Activated CD8-positive, alpha-beta T cell treated with anti-CD3 and anti-CD28 coated beads, Interleukin-2, amount 10 ng/mL, durations not matched to agents 7 days and 5 days (primary cell): ENCODE data around the gene SAP25. TPM values are rescaled to one million over a fixed set of nuclear protein-coding genes. Genes with fewer than 3 reads are reported as not detected.
A peak's percentile ranks its signal among the peaks of the same experiment; 100 is the strongest.

ENCODE experiments used
- ATAC-seq: fragments of 150-1000 bp; cut with Tn5 transposase; one replicate; pipeline ENCODE4 v1.10.0; 2021; ENCODE audit warnings: moderate library complexity
- CTCF ChIA-PET: fragments of 350-600 bp; sonication (Branson Sonifier 250); formaldehyde crosslinking; loops from one replicate; lab custom pipeline; 2021; ENCODE audit warnings: antibody characterized with exemption; lab: Charles Lee
- POLR2A ChIA-PET: fragments of 350-600 bp; sonication (Branson Sonifier 250); formaldehyde crosslinking; loops from one replicate; lab custom pipeline; 2021; ENCODE audit warnings: antibody characterized with exemption; lab: Charles Lee
- DNase-seq: peaks from one replicate; pipeline ENCODE4 v3.0.0-alpha.2; 2020
- H3K27ac Mint-ChIP-seq: one replicate; pipeline ENCODE4 v1.8.0; 2021; ENCODE audit warnings: mild to moderate bottlenecking, mixed read lengths
- H3K27me3 Mint-ChIP-seq: one replicate; pipeline ENCODE4 v1.8.0; 2021; ENCODE audit warnings: low read depth, mixed read lengths
- H3K36me3 Mint-ChIP-seq: one replicate; pipeline ENCODE4 v1.8.0; 2021; ENCODE audit warnings: low read depth, mixed read lengths
- H3K4me1 Mint-ChIP-seq: one replicate; pipeline ENCODE4 v1.8.0; 2021; ENCODE audit warnings: low read depth, mixed read lengths
- H3K4me3 Mint-ChIP-seq: one replicate; pipeline ENCODE4 v1.8.0; 2021; ENCODE audit warnings: mild to moderate bottlenecking, mixed read lengths
- H3K9me3 Mint-ChIP-seq: one replicate; pipeline ENCODE4 v1.8.0; 2022; ENCODE audit warnings: mixed read lengths; ENCODE audit not compliant: insufficient read depth
- total RNA-seq, 2 experiments: library from RNA; stranded (reverse); gene quantifications; one replicate each; pipeline ENCODE4 v1.2.3, GENCODE V29; 2021

Gene SAP25
- 10 to 100 TPM; 29.8 to 30.0 TPM for total RNA-seq

DNA sequence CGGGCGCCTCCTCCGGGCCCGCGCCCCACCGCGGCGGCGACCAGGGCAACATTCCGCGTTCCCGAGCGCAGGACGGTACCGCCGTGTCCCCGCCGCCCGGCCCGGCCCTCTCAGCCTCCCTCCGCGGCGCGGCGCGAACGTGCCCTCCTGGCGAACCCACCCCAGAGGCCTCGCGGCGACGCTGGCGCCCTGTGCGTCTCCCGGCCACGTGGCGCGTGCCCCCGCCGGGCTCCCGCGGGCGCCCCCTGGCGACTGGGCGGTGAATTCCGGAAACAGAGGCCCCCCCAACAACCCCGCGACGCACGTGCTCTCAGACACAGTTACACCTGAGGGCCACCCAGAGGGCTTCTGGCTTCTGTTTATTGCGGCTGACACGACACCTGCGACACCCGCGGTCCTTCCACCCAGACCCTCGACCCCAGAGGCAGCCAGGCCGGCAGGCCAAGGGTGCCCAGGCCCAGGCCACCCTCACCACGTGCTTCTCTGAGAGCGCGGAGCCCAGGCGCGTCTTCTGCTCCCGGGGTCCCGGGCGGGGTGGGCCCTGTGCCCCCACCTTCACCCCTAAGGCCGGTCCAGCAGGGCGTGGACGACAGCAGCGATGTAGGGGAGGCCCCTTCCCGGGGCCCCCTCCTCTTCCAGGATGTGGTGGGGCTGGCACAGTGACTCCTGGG is at the start of gene SAP25:
Gene SAP25, minus strand, starts transcription at position 210 of the 671 bp plus-strand sequence. Its CDS starts 158 bp downstream, at position 52.
- Mint-ChIP-seq H3K27ac (no peak within 1 kb of the TSS), H3K9me3 (no peaks in the 10 kb centered on the region), H3K27me3 (no peaks in the 10 kb centered on the region), H3K36me3 (peaks cover 41% of the 10 kb centered on the region), H3K4me3 (no peak within 1 kb of the TSS), H3K4me1 (peaks cover 31% of the 10 kb centered on the region)
- ATAC-seq (no peak), DNase-seq (no peak)
- ChIA-PET CTCF (no interaction called here), POLR2A (no interaction called here)

DNA sequence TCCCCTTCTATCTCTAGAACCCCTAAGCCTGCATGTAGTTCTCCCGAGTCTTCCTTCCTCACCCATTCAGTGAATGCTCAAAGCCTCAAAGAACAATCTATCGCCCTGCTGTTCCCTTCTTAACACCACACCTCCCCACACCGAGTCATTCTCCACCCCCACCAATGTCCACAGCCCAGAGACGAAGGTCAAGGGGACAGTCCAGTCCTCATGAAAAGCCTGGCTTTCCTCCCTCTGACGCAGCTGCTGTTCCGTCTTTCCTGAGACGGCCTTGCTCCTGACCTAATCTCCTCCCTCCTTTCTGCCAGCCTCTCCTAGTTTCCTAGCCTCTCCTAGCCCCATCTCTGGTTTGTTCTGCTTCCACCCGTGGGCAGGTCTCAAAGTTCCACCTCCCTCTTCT is 47.9 kb upstream of the SAP25 start:
- no peaks in the 10 kb centered on the region for H3K27me3 Mint-ChIP-seq
- ChIA-PET CTCF (no interaction called here), POLR2A (no interaction called here)
- ATAC-seq (no peak), DNase-seq (no peak)
- no peaks in the 10 kb centered on the region for H3K9me3 Mint-ChIP-seq
- no peak overlapping the region for H3K4me3 Mint-ChIP-seq
- H3K36me3 Mint-ChIP-seq: peaks cover 12% of the 10 kb centered on the region
- H3K4me1 Mint-ChIP-seq: peaks cover 30% of the 10 kb centered on the region
- peak overlapping the region; percentile 2 for H3K27ac Mint-ChIP-seq

DNA sequence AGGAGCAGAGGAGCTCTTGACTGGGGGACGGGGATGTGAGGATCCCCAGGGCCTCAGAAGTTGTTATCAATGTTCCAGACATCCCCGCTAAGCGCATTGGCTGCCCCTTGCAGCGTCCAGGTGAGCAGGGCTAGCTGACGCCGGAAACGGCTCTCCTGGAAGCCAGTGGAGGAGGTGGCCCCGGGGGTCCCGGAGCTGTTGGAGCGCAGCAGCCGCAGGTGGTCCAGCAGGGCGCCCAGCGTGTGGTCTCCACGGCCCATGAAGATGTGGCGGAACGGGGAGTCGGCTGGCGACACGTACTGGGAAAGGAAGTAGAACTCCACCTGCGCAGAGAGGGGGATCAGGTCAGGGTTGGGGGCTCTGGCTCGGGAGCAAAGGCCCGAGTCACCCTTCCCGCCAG is 47.1 kb upstream of the SAP25 start:
- DNase-seq (no peak), ATAC-seq (no peak)
- CTCF ChIA-PET: interaction anchor here (1.7 kb wide), 1 partner anchor 70 kb away, joined by 4 read pairs; no protein-coding TSS in a partner anchor
- Mint-ChIP-seq H3K27me3 (no peaks in the 10 kb centered on the region), H3K4me1 (peaks cover 23% of the 10 kb centered on the region), H3K4me3 (no peak overlapping the region), H3K27ac (no peak overlapping the region), H3K9me3 (no peaks in the 10 kb centered on the region), H3K36me3 (peaks cover 12% of the 10 kb centered on the region)
- POLR2A ChIA-PET: no interaction called here

DNA sequence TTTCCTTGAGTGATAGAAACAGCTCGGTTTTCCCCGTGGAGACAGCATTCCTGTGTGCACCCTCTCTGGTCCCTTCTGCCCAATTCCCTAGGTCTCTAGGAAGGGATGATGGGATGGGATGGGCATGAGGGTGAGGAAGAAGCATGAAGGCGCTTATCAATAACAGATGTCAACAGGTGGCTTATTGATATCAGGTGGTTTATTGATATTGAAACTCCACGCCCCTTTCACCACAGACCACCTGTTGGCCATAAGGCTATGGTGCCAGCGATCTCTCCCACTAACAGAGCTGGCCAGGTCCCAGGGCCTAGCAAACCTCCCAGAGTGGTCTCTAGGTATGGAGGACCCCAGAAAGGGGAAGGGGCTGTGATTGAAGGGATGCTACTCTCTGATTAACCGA is 46.5 kb upstream of the SAP25 start:
- DNase-seq (no peak), ATAC-seq (no peak)
- Mint-ChIP-seq H3K27ac (no peak overlapping the region), H3K27me3 (no peaks in the 10 kb centered on the region), H3K4me3 (no peak overlapping the region), H3K4me1 (peaks cover 19% of the 10 kb centered on the region), H3K36me3 (peaks cover 12% of the 10 kb centered on the region), H3K9me3 (no peaks in the 10 kb centered on the region)
- ChIA-PET POLR2A (interaction anchor here (0.7 kb wide), 1 partner anchor 100 kb away, joined by 4 read pairs; no protein-coding TSS in a partner anchor), CTCF (interaction anchor here (0.9 to 1.7 kb wide), 3 partner anchors 13 to 71 kb away, joined by 3 to 4 read pairs (median 3); no protein-coding TSS in a partner anchor)

DNA sequence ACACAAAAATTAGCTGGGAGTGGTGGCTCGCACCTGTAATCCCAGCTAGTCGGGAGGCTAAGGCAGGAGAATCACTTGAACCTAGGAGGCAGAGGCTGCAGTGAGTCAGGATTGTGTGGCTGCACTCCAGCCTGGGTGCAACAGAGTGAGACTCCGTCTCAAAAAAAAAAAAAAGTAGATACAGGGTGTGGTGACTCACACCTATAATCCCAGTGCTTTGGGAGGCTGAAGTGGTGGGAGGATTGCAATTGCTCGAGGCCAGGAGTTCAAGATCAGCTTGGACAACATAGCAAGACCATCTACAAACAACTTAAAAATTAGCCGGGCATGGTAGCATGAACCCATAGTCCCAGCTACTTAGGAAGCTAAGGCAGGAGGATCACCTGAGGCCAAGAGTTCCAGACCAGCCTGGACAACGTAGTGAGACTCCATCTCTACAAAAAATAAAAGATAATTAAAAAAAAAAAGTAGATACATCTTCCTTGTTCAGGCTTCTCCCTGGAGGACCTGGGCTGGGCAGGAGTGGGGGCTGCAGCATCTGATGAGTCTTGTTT is 40.7 kb upstream of the SAP25 start:
- H3K4me1 Mint-ChIP-seq: peaks cover 25% of the 10 kb centered on the region
- no peak for DNase-seq
- POLR2A ChIA-PET: interaction anchor here (1.4 to 1.6 kb wide), 2 partner anchors 12 to 75 kb away, joined by 3 to 5 read pairs; partner anchors contain the start of gene AGFG2
- ATAC-seq: no peak
- peaks cover 14% of the 10 kb centered on the region for H3K36me3 Mint-ChIP-seq
- peak overlapping the region; percentile 85 for H3K4me3 Mint-ChIP-seq
- H3K27ac Mint-ChIP-seq: peak overlapping the region; percentile 26
- no peaks in the 10 kb centered on the region for H3K9me3 Mint-ChIP-seq
- peaks cover 3% of the 10 kb centered on the region for H3K27me3 Mint-ChIP-seq
- CTCF ChIA-PET: interaction anchor here (0.6 to 2.7 kb wide), 6 partner anchors 9 to 91 kb away, joined by 3 to 18 read pairs (median 6); no protein-coding TSS in a partner anchor

DNA sequence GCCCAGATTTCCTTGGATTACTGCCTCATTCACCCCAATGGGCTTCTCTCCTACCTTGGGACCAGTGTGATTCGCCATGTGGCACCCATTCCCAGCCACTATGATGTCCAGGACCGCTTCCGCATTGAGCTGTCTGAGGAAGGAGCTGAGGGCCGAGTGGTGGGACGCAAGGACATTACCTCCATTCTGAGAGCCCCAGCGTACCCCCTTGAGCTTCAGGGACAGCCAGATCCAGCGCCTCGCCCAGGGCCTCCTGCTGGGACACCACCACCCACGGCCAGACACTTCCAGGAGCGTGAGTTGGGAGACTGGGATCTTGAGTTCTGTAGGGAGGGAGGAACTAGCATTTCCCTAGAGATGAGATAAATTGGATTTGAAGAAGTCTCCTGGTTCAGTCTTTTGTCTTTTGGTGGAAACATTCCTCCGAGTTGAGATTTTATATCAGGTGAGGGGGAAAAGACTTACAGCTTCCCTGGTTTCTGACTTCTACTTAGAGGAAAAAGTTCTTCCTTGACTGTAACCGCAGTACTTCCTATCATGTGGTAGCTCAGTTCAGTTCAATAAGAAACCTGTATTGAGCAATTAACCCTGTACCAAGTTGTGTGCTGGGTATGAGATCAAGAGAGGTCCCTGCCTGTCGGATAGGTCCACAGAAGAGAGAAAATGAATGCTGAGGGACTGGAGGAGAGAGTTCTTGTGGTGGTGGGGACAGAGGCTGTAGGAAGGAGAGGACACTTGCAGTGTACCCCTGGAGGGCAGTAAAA is 39.9 kb upstream of the SAP25 start:
- Mint-ChIP-seq H3K36me3 (peaks cover 14% of the 10 kb centered on the region), H3K27ac (peak overlapping the region; percentile 70), H3K4me1 (peaks cover 25% of the 10 kb centered on the region), H3K4me3 (peak overlapping the region; percentile 85), H3K27me3 (peaks cover 6% of the 10 kb centered on the region), H3K9me3 (no peaks in the 10 kb centered on the region)
- POLR2A ChIA-PET: interaction anchor here (1.4 to 1.7 kb wide), 4 partner anchors 13 to 185 kb away, joined by 3 to 8 read pairs (median 6); partner anchors contain the start of genes AGFG2 and ZCWPW1
- DNase-seq: no peak
- ATAC-seq: no peak
- CTCF ChIA-PET: interaction anchor here (0.9 to 2.8 kb wide), 13 partner anchors 8 to 239 kb away, joined by 3 to 25 read pairs (median 7); partner anchors contain the start of genes FBXO24, LRCH4, POP7 and SLC12A9

DNA sequence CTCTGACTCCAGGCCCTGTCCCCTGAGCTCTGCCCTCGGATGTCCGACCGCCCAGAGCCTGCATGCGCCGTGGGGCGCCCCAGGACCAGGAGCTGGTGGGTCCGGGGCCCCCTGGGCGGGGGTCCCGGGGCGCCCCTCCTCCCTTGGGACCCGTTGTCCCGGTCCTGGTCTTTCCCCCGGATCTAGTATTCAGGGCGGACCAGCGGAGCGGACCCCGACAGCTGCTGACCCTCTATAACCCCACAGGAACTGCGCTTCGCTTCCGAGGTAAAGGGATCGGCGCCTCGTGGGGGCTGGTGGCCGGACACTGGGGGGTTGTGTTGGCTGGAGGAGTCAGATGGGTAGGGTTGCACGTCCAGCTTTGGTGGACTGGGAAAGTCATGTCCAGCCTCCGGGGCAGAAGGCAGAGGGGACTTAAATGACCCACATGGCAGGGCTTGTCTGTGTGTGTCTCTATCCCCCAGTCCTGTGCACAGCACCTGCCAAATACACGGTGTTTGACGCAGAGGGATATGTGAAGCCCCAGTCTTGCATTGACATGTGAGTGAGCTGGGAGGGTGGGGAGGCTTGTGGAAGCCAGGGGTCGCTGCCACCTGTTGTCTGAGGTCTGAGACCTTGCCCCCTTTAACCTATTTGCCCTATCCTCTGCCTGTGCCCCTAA is 39.2 kb upstream of the SAP25 start:
- DNase-seq: peak; percentile 58
- peak; percentile 6 for ATAC-seq
- Mint-ChIP-seq H3K4me3 (peak overlapping the region; percentile 95), H3K27me3 (peaks cover 6% of the 10 kb centered on the region), H3K9me3 (no peaks in the 10 kb centered on the region), H3K4me1 (peaks cover 25% of the 10 kb centered on the region), H3K27ac (peak overlapping the region; percentile 78), H3K36me3 (peaks cover 14% of the 10 kb centered on the region)
- POLR2A ChIA-PET: interaction anchor here (0.6 to 1.7 kb wide), 14 partner anchors 9 to 264 kb away, joined by 3 to 10 read pairs (median 4); partner anchors contain the start of genes AGFG2, FBXO24, LRCH4 and ZCWPW1
- CTCF ChIA-PET: interaction anchor here (0.7 to 2.8 kb wide), 20 partner anchors 8 to 240 kb away, joined by 3 to 25 read pairs (median 5); partner anchors contain the start of genes FBXO24, LRCH4, POP7 and SLC12A9

DNA sequence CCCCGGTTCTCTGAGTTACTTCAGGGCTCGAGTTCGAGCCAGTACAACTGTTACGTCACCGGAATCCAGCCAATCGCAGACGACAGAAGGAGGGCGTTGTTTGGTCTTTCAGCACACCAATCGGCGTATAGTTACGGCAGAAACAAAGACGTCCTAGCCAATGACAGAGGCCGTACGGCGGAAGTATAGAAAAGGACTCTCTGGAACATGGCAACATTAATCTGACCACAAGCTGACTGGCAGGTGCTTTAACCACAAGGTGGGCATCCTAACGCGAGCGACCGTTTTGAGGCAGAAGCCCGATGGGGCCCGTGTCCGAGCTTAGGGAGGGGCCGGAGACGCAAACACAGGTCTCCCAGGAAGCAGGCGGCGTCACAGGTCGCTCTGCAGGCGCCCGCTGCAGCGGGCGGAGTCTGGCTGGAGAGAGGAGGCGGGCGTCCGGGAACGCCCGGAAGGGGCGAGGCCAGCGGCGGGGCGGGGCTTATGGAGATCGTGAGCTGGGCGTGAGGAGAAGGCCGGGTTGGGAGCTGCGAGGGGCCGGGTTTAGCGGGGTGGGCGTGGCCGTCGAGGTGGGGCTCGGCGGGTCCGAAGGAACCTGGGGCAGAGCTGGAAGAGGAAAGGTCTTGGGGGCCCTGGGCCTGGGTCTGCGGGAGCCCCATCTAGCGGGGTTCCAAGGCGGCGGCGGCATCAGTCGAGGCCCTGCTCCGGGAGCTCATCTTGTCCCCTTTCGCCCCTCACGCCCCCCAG is 38.5 kb upstream of the SAP25 start, which contains the start of gene MOSPD3:
Gene MOSPD3, plus strand, starts transcription at position 558 of the 747 bp plus-strand sequence. CDS start 252 bp downstream, outside the sequence.
- CTCF ChIA-PET: interaction anchor here (0.5 to 2.8 kb wide), 18 partner anchors 9 to 240 kb away, joined by 3 to 25 read pairs (median 4); partner anchors contain the start of genes FBXO24, LRCH4, POP7 and SLC12A9
- POLR2A ChIA-PET: interaction anchor here (0.6 to 1.7 kb wide), 14 partner anchors 9 to 264 kb away, joined by 3 to 10 read pairs (median 4); partner anchors contain the start of genes FBXO24, LRCH4 and ZCWPW1
- peak; percentile 98 for DNase-seq
- peak; percentile 94 for ATAC-seq
- peak within 1 kb of the TSS; percentile 99 for H3K27ac Mint-ChIP-seq
- H3K4me3 Mint-ChIP-seq: peak within 1 kb of the TSS; percentile 95
- peaks cover 6% of the 10 kb centered on the region for H3K27me3 Mint-ChIP-seq
- peaks cover 14% of the 10 kb centered on the region for H3K36me3 Mint-ChIP-seq
- no peaks in the 10 kb centered on the region for H3K9me3 Mint-ChIP-seq
- peaks cover 30% of the 10 kb centered on the region for H3K4me1 Mint-ChIP-seq

DNA sequence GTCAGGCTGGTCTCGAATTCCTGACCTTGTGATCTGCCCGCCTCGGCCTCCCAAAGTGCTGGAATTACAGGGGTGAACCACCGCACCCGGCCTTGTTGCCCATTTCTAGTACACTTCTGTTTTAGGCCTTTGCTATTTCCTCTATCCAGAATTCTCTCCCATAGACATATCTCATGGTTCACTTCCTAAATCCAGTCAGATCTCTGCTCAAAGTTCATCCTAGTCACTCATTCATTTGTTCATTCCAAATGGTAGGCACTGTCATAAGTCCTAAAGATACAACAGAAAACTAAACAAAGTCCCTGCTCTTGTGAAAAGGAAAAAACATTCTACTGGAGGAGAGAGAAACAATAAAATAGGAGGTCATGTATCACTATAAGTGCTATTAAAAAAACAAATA is 36.3 kb upstream of the SAP25 start:
- no peaks in the 10 kb centered on the region for H3K9me3 Mint-ChIP-seq
- DNase-seq (no peak), ATAC-seq (no peak)
- H3K27ac Mint-ChIP-seq: no peak overlapping the region
- CTCF ChIA-PET: interaction anchor here (1.2 to 1.7 kb wide), 2 partner anchors 11 to 20 kb away, joined by 3 to 4 read pairs; no protein-coding TSS in a partner anchor
- H3K4me1 Mint-ChIP-seq: peaks cover 44% of the 10 kb centered on the region
- peaks cover 10% of the 10 kb centered on the region for H3K27me3 Mint-ChIP-seq
- no peak overlapping the region for H3K4me3 Mint-ChIP-seq
- POLR2A ChIA-PET: no interaction called here
- H3K36me3 Mint-ChIP-seq: peaks cover 8% of the 10 kb centered on the region

DNA sequence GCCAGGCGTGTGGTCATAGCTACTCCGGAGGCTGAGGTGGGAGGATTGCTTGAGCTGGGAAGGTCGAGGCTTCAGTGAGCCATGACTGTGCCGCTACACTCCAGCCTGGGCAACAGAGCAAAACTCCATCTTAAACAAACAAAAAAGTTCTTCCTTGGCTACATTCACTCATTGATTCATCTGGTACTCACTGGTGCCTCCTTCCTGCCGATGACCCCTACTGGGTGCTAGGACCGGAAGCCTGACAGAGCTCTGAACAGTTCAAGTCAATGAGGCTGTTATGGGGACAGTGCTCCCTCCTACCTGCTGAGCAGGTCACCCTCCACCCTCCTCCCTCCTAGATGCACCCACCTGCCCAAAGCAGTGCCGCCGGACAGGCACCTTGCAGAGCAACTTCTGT is 33.4 kb upstream of the SAP25 start:
- DNase-seq: no peak
- peaks cover 2% of the 10 kb centered on the region for H3K36me3 Mint-ChIP-seq
- POLR2A ChIA-PET: no interaction called here
- H3K27ac Mint-ChIP-seq: peak overlapping the region; percentile 2
- ATAC-seq: no peak
- CTCF ChIA-PET: interaction anchor here (1.2 to 2.8 kb wide), 2 partner anchors 23 to 84 kb away, joined by 4 to 9 read pairs; no protein-coding TSS in a partner anchor
- H3K4me1 Mint-ChIP-seq: peaks cover 46% of the 10 kb centered on the region
- H3K9me3 Mint-ChIP-seq: no peaks in the 10 kb centered on the region
- H3K27me3 Mint-ChIP-seq: peaks cover 10% of the 10 kb centered on the region
- H3K4me3 Mint-ChIP-seq: peak overlapping the region; percentile 10
